GM19023 (cell line): ENCODE data around the gene CENPP.
"Not testable (repeated sequence)": the region's sequence is repeated elsewhere in the genome, so short reads cannot be mapped to it uniquely, and the experiment has no call there.

Experiments
- ATAC-seq: cut with Tn5 transposase; IDR thresholded peaks from one replicate; pipeline ENCODE4 v1.9.1; 2021; ENCODE audit warnings: mild to moderate bottlenecking, moderate library complexity; ENCODE audit not compliant: unreplicated experiment

CENPP gene

DNA sequence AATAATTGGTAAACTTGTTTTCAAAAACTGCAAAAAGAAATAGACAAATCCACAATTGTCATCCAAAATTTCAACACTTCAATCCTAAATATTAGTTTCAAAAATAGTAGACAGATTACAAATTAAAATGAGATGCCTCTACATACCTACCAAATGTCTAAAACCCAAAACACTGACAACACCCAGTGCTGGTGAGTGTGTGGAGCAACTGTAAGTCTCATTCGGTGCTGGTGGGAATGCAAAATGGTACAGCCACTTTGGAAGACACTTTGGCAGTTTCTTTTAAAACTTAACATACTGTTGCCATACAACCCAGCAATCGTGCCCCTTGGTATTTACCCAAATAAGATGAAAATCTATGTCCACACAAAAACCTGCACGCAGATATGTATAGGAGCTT lies 203.4 kb downstream of the CENPP start:
- no peak for ATAC-seq

- no peak for ATAC-seq
These were observed 205.1 kb downstream of the CENPP start for GRCh38 chr9:92530893-92531292.

DNA sequence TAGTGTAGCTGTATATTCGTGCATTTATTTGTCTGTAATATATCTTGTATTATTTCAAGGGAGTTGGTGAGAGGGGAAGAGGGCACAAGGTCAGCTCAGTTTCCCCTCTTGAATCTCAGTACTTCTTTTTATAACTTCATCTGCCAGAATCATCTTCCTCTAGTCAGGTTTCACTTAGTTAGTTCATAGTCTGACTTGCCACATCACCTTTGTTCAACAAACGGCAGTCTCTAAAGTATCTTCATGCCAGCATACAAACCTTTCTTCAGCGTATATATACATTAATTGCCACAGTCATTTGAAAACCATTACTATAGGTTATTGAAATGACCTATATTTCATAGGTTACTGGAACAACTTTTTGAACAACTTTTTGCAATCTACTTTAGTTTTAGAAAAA lies 208.5 kb downstream of the CENPP start:
- no peak for ATAC-seq

DNA sequence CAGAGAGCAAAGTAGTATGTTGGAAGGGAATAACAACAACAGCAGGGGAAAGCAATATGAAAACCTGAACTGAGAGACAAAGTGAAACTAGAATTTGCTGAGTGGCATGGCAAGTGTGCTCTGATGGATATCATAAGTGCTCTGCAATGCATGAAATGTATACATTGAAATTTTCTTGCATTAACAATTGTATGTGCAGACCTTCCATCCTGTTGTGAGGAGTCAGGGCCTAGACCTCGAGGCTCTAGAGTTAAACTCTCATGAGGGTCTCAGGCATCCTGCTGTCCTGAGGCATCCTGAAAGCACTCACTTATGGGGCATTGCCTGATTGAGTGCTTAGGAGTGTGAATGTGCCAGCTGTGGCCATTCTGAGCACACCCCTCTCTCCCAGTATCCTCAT lies 208.9 kb downstream of the CENPP start:
- no peak for ATAC-seq

DNA sequence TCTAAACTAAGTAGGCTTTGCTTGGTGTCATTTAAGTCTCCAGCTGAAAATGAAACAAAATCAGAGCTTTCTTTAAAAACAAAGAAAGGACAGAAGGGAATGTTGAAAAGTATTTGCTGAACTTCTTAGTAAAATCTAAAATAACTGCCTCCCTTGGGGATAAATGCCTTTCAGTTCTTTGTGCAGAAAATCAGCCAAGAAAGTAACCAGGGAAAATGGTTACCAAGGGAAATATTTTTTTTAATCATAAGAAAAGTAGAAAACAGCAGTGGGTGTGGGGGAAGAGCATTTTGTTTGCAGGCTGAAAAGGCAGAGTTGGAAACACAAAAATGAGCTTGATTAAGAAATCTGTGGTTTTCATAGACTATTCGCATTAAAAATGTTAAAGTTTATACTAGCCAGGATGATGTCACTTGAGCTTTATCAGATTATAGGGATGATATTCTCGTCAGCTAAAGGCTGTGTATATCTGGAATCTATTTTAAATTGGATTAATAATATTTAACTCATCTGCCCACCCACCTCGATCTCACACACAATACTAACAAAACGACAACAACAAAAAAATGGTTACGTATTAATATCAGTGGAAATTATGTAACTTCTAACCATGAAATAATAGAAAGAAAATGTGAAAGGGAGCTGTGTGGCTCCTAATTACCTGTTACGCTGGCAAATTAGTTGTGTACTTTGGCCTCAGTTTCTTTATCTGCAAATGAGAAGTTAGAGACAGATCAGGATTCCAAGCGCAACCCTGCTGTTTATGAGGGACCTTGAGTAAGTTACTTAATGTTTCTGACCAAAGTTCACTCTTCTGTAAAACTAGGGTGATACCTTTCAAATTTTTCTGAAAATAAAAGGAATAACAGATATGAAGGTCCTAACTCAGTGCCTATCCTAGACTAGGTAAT lies 210.4 kb downstream of the CENPP start, which contains the start of gene ECM2:
Gene ECM2, minus strand, starts transcription at position 51 of the 911 bp plus-strand sequence. CDS start 13,124 bp downstream, outside the sequence.
- no peak for ATAC-seq

GRCh38 chr9:92538541-92538940 lies 212.8 kb downstream of the CENPP start:
- ATAC-seq, result no peak

DNA sequence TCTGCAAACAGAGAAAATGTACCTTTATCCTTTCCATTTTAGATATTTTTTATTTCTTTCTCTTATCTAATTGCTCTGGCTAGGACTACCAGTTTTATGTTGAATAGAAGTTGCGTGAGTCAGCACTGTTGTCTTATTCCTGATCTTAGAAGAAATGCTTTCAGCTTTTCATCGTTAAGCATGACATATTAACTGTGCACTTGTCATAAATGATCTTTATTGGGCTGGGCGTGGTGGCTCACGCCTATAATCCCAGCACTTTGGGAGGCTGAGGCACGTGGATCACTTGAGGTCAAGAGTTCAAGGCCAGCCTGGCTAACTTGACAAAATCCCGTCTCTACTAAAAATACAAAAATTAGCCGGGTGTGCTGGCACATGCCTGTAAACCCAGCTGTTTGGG lies 218.2 kb downstream of the CENPP start:
- no peak for ATAC-seq

DNA sequence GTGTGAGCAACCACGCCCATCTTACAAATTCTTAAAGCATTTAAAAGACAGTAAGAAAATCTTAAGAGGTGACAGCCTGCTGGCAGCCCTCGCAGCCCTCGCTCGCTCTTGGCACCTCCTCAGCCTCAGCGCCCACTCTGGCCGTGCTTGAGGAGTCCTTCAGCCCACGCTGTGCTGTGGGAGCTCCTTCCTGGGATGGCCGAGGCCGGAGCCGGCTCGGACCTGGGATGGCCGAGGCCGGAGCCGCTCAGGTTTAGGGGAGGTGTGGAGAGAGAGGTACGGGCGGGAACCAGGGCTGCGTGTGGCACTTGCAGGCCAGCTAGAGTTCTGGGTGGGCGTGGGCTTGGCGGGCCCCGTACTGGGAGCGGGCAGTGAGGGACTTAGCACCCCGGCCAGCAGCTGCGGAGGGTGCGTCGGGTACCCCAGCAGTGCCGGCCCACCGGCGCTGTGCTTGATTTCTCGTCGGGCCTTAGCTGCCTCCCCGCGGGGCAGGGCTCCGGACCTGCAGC lies 219.3 kb downstream of the CENPP start:
- ATAC-seq, result no peak

GRCh38 chr9:92547356-92547755 lies 221.6 kb downstream of the CENPP start:
- no peak for ATAC-seq

DNA sequence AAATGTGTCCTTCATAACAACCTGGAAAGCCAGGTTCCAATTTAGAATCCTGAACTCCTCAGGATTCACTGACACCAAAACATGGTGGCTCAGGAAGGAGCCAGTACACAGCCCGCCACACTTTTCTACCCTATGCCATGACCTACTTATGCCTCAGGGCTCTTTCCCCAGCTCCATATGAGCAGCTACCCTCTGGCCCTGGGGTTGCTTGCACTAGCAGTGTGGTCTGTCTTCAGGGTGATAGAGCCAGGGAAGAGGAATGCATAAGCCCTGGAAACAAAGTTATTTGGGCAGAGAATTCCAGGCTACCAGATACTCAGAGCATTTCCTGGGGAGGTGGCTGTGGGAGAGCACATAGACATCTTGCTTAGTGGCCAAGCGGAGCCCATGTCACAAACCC lies 225.0 kb downstream of the CENPP start:
- no peak for ATAC-seq

DNA sequence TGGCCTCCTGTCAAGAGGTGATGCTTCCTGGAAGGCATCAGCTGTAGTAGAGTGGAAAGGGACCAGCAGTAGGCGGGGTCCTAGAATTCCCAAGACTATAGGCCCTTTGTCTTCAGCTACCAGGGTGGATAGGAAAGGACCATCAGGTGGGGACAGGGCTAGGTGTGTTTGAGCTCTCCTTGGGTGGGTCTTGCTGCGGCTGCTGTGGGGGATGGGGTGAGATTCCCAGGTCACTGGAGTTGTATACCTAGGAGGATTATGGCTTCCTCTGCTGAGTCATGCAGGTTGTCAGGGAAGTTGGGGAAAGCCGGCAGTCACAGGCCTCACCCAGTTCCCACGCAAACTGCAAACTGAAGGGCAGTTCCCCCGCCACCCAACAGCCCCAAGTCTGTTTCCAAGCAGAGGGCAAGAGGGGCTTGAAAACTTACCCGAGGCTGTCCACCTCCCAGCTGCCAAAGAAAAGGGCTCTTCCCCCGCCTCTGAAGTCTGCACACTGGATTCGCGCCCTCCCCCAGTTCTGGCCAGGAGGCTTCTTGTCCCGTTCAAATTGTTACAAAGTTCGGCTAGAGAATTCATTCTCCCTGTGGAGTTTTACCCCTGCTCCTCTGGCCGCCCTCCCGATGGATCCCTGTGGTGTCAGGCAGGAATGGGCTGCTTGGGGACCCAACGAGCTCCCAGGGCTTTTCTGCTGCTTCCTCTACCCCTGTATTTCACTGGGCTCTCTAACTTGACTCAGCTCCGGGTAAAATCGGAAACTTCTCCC lies 233.0 kb downstream of the CENPP start:
- no peak for ATAC-seq

- no peak for ATAC-seq
These were observed 235.9 kb downstream of the CENPP start for GRCh38 chr9:92561374-92562330.

GRCh38 chr9:92562461-92562967 lies 236.8 kb downstream of the CENPP start:
- ATAC-seq, result no peak

DNA sequence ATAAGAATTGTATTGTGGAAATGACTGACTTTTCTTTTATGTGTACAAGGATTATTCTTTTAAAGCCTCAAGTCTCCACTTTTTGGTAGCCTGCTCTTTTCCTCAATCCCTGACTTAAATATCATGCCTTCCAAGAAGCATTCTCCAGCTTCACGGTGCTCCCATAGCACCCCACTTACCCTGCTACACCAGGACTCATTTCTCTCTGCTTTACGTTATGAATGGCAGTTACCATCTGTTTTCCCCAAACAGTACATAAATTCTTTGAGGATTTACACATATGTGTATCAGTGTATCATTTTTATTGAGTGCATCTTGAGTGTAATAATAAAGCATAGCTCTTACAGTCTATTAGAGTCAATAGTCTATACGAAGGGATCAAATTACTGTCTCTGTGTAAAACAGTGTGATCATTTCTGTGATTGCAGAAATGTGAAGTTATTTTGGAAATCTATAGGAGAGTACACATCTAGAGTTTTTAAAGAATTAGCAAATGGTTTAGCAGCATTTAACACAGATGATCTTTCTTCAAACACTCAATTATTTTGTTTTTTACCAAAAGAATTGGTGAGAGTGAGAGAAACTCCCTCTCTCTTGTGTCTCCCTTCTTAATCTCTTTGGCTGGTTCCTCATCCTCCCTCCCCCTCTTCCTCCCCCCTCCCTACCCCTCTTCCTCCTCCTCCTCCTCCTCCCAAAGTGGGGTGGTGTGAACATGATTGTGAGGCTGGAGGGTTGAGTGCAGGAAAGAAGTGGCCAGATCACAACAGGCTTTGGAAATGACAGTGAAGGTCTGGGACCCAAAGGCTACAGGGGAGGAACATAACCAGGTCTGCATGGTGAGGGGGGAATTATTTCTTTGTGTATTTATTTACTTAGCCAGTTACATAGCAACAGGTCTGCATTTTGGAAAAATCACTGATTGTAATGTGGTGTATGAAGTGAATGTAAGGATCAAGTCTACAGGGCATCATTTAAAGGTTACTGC lies 237.7 kb downstream of the CENPP start:
- no peak for ATAC-seq

DNA sequence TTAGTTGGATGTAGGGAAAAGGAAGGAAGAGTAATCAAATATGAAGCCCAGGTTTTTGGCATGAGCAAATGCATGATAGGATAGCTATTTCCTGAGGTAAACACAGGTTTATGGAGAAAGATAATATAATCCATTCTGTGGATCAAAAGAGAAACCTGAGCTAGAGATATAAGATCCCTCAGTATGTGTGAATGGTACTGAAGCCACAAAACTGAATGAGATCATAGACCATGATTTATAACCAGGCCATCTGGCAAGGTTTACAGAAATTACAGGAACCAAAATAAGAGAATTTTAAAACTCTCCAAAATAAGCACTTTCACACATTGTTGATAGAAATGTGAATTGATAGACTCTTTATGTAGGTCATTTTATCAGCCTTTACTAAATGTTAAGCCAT lies 238.8 kb downstream of the CENPP start:
- ATAC-seq, result no peak

DNA sequence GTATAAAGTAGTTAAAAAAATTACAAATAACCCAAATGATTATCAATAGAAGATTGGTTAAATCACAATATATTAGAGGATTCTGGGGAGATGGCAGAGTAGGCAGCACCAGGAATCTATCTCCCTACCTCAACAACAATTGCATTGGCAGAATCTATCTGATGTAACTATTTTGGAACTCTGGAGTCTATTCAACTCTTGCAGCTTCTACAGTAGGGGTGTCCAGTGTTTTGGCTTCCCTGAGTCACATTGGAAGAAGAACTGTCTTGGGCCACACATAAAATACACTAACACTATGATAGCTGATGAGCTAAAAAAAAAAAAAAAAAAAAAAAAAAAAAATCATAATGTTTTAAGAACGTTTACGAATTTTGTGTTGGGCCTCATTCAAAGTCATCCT lies 239.2 kb downstream of the CENPP start:
- no peak for ATAC-seq

DNA sequence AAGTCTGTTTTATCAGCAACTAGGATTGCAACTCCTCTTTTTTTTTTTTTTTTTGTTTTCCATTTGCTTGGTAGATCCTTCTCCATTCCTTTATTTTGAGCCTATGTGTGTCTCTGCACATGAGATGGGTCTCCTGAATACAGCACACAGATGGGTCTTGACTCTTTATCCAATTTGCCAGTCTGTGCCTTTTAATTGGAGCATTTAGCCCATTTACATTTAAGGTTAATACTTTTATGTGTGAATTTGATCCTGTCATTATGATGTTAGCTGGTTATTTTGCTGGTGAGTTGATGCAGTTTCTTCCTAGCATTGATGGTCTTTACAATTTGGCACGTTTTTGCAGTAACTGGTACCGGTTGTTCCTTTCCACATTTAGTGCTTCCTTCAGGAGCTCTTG lies 246.1 kb downstream of the CENPP start:
- ATAC-seq, result not testable (repeated sequence)

GRCh38 chr9:92573612-92574011 lies 247.9 kb downstream of the CENPP start:
- ATAC-seq, result not testable (repeated sequence)

DNA sequence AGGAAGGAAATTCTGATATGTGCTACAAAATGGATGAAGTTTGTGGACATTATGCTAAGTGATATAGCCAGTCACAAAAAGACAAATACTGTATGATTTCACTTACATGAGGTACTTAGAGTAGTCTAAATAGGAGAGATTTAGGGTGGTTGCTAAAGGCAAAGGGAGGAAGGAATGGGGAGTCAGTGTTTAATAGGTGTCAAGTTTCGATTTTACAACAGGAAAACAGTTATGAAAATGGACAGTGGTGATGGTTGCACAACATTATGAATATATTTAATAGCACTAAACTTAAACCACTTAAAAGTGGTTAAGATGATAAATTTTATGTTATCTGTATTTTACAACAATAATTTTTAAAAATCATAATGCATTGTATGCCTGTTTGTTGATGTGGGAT lies 250.4 kb downstream of the CENPP start:
- ATAC-seq, result no peak
